Tibial nerve (tissue), 3 donors: Measurements from ENCODE around the gene MAP3K4.

Source experiments
- CTCF ChIP-seq, 5 experiments: fragments of 200-600 bp in 3 of 5; fragments of 450-650 bp in 2 of 5; sonication (generic) in 3 of 5; IDR thresholded peaks; one replicate each; pipeline ENCODE4 v1.5.1; 2016 to 2019; ENCODE audit warnings: antibody characterized with exemption in 5 of 5, mild to moderate bottlenecking in 3 of 5, moderate library complexity in 2 of 5
- POLR2A ChIP-seq, 2 donors: fragments of 450-650 bp; IDR thresholded peaks; one replicate each; pipeline ENCODE4 v1.6.1; 2017; ENCODE audit warnings: antibody characterized with exemption in 2 of 2, mild to moderate bottlenecking in 2 of 2, moderate library complexity in 2 of 2

GRCh38 chr6:161108916-161109315 lies 117.3 kb downstream of the MAP3K4 start:
- TF ChIP-seq CTCF (IDR thresholded peaks at IDR 0.05) (no peak), POLR2A (IDR thresholded peaks at IDR 0.05) (no peak)
